ENCODE data around the gene SAMD7.

DNA sequence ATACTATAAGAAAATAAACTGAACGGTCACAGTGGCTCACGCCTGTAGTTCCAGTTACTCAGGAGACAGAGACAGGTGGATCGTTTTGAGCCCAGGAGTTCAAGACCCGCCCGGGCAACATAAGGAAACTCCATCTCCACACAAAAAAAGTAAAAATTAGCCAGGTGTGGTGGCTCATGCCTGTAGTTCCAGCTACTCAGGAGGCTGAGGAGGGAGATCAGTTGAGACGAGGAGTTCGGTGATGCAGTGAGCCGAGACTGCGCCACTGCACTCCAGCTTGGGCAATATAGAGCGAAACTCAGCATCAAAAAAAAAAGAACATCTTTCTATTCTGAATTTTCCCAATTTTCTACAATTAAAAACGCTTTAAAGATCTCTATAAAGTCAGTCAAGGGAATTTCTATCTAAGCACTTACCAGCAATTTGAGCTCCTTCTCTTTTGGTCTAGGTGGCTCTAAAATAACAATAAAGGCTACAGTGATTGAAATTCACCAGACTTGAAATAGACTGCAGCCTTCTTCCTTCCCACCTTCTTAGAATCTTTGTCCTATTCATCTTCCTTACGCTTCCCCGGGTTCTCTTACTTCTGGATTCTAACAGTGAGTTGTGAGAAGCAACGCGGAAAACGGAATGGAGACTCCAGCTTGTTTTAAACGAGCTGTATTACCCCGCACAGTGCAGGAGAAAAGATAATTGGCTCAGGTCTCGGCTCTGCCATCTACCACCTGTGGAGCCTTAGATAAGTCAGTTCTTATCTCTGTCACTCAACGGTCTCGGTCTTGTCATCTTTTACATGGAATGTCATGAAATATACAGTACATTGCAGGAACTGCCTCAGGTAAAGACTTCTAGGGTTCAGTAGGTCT is 54.4 kb downstream of the SAMD7 start:
- TF ChIP-seq, protein P1, sequence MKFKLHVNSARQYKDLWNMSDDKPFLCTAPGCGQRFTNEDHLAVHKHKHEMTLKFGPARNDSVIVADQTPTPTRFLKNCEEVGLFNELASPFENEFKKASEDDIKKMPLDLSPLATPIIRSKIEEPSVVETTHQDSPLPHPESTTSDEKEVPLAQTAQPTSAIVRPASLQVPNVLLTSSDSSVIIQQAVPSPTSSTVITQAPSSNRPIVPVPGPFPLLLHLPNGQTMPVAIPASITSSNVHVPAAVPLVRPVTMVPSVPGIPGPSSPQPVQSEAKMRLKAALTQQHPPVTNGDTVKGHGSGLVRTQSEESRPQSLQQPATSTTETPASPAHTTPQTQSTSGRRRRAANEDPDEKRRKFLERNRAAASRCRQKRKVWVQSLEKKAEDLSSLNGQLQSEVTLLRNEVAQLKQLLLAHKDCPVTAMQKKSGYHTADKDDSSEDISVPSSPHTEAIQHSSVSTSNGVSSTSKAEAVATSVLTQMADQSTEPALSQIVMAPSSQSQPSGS (CRISPR knock-in tag; IDR thresholded peaks at IDR 0.05): no peak
- TF ChIP-seq MAX (CRISPR knock-in tag; IDR thresholded peaks at IDR 0.05): no peak
- TF ChIP-seq CTCF (IDR thresholded peaks at IDR 0.05 in 2 of 3, conservative IDR thresholded peaks at IDR 0.05 in 1 of 3; ENCODE audit: insufficient read depth in 2 of 3, low read depth in 1 of 3, low read length in 3 of 3): no peak
- TF ChIP-seq EZH2 (IDR thresholded peaks at IDR 0.05; ENCODE audit: borderline replicate concordance, low read depth, low read length): no peak
- TF ChIP-seq CBFB (CRISPR knock-in tag; IDR thresholded peaks at IDR 0.05): no peak
- TF ChIP-seq SIX5 (IDR thresholded peaks at IDR 0.05; ENCODE audit: borderline replicate concordance in 1 of 2, insufficient read depth in 1 of 2, low read depth in 1 of 2, low read length in 2 of 2): no peak
- no peak for TF ChIP-seq ARHGAP35 (IDR thresholded peaks at IDR 0.05; ENCODE audit: partially characterized antibody)
- no peak for TF ChIP-seq RAD51 (IDR thresholded peaks at IDR 0.05; ENCODE audit: borderline replicate concordance, low read depth)
- no peak; the same call in 1 of the 2 replicates for TF ChIP-seq JUND (IDR thresholded peaks at IDR 0.05; ENCODE audit: borderline replicate concordance, low read depth, low read length)
- no peak for TF ChIP-seq JUND (tag; IDR thresholded peaks at IDR 0.05; ENCODE audit: borderline replicate concordance, low read depth, low read length)
- TF ChIP-seq, protein P2, sequence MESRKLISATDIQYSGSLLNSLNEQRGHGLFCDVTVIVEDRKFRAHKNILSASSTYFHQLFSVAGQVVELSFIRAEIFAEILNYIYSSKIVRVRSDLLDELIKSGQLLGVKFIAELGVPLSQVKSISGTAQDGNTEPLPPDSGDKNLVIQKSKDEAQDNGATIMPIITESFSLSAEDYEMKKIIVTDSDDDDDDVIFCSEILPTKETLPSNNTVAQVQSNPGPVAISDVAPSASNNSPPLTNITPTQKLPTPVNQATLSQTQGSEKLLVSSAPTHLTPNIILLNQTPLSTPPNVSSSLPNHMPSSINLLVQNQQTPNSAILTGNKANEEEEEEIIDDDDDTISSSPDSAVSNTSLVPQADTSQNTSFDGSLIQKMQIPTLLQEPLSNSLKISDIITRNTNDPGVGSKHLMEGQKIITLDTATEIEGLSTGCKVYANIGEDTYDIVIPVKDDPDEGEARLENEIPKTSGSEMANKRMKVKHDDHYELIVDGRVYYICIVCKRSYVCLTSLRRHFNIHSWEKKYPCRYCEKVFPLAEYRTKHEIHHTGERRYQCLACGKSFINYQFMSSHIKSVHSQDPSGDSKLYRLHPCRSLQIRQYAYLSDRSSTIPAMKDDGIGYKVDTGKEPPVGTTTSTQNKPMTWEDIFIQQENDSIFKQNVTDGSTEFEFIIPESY (CRISPR knock-in tag; IDR thresholded peaks at IDR 0.05): no peak
- no peak for TF ChIP-seq ZNF75A (CRISPR knock-in tag; IDR thresholded peaks at IDR 0.05)
- TF ChIP-seq ZNF347 (CRISPR knock-in tag; IDR thresholded peaks at IDR 0.05; ENCODE audit: low read depth): no peak
- TF ChIP-seq EHMT2 (IDR thresholded peaks at IDR 0.05): no peak
- TF ChIP-seq SREBF1 (IDR thresholded peaks at IDR 0.05; ENCODE audit: borderline replicate concordance, low read depth, low read length): no peak

Measured in K562 (cell line).